GM12875 (cell line): ENCODE measurements around the gene MZF1.

Experiments
- H3K4me3 ChIP-seq: one replicate; pipeline ENCODE4 v1.5.1; 2011; ENCODE audit warnings: low read depth, low read length, control low read depth
- CTCF ChIP-seq: IDR thresholded peaks from 2 replicates; pipeline ENCODE4 v1.5.1; 2011; ENCODE audit warnings: low read depth, mild to moderate bottlenecking, control low read depth, inconsistent platforms, low read length, moderate library complexity, borderline replicate concordance; ENCODE audit not compliant: insufficient read depth

The MZF1 gene

GRCh38 chr19:58514564-58515022, 58.5 kb downstream of the MZF1 start:
- H3K4me3 ChIP-seq: peak overlapping the region; percentile 55
- TF ChIP-seq CTCF: no peak

- peak overlapping the region; percentile 55 for H3K4me3 ChIP-seq
- peak; percentile 100 for TF ChIP-seq CTCF
Observed at GRCh38 chr19:58513694-58514563, 59.2 kb downstream of the MZF1 start.

- H3K4me3 ChIP-seq: no peak overlapping the region
- no peak for TF ChIP-seq CTCF
Observed at GRCh38 chr19:58513213-58513693, 59.9 kb downstream of the MZF1 start.
